CD4-positive, alpha-beta memory T cell (primary cell): ENCODE measurements around the gene CNN2. TPM values are rescaled to one million over a fixed set of nuclear protein-coding genes. Genes with fewer than 3 reads are reported as not detected.

Experiments used
- CTCF ChIA-PET: fragments of 350-600 bp; sonication (Branson Sonifier 250); formaldehyde crosslinking; loops from one replicate; lab custom pipeline; 2021; ENCODE audit warnings: inconsistent platforms; ENCODE audit not compliant: partially characterized antibody; lab: Charles Lee
- POLR2A ChIA-PET: fragments of 350-600 bp; sonication (Branson Sonifier 250); formaldehyde crosslinking; loops from one replicate; lab custom pipeline; 2021; ENCODE audit not compliant: partially characterized antibody; lab: Charles Lee
- DNase-seq, 5 donors: peaks; one replicate each; pipeline versions ENCODE4 v3.0.0 to v3.0.0-alpha.2; 2020 to 2022; ENCODE audit warnings: mixed read lengths in 1 of 5
- H3K27ac ChIP-seq: one replicate; pipeline ENCODE4 v1.7.0; 2013; ENCODE audit warnings: low read depth, low read length
- H3K27me3 ChIP-seq: 2 replicates; pipeline ENCODE4 v1.7.0; 2013; ENCODE audit warnings: mild to moderate bottlenecking, low read length, moderate library complexity; ENCODE audit not compliant: insufficient read depth
- H3K36me3 ChIP-seq: 2 replicates; pipeline ENCODE4 v1.7.0; 2013; ENCODE audit warnings: mild to moderate bottlenecking, low read length, moderate library complexity; ENCODE audit not compliant: insufficient read depth
- H3K4me1 ChIP-seq: 2 replicates; pipeline ENCODE4 v1.7.0; 2013; ENCODE audit warnings: mild to moderate bottlenecking, low read length, moderate library complexity; ENCODE audit not compliant: insufficient read depth
- H3K4me3 ChIP-seq, 2 donors: one replicate each; pipeline ENCODE4 v1.7.0; 2013; ENCODE audit warnings: low read length in 2 of 2, mild to moderate bottlenecking in 1 of 2
- H3K9me3 ChIP-seq, 2 donors: one replicate each; pipeline ENCODE4 v1.7.0; 2013; ENCODE audit warnings: low read length in 2 of 2, control low read depth in 1 of 2; ENCODE audit not compliant: control insufficient read depth in 1 of 2
- H3K27ac Mint-ChIP-seq, 7 donors: one replicate each; pipeline ENCODE4 v1.8.0; 2020 to 2021; ENCODE audit warnings: mixed read lengths in 7 of 7, mild to moderate bottlenecking in 6 of 7, inconsistent platforms in 3 of 7, moderate library complexity in 3 of 7
- H3K27me3 Mint-ChIP-seq, 2 donors: one replicate each; pipeline ENCODE4 v1.8.0; 2020 to 2021; ENCODE audit warnings: mixed read lengths in 2 of 2
- H3K36me3 Mint-ChIP-seq, 2 donors: one replicate each; pipeline ENCODE4 v1.8.0; 2020 to 2021; ENCODE audit warnings: mixed read lengths in 2 of 2, inconsistent platforms in 1 of 2, mild to moderate bottlenecking in 1 of 2
- H3K4me1 Mint-ChIP-seq, 4 donors: one replicate each; pipeline ENCODE4 v1.8.0; 2020 to 2021; ENCODE audit warnings: mixed read lengths in 4 of 4, mild to moderate bottlenecking in 1 of 4
- H3K4me3 Mint-ChIP-seq, 8 donors: one replicate each; pipeline ENCODE4 v1.8.0; 2020 to 2021; ENCODE audit warnings: mixed read lengths in 8 of 8, mild to moderate bottlenecking in 7 of 8, moderate library complexity in 6 of 8, inconsistent platforms in 3 of 8
- H3K9me3 Mint-ChIP-seq, 8 donors: one replicate each; pipeline ENCODE4 v1.8.0; 2020 to 2021; ENCODE audit warnings: mixed read lengths in 8 of 8, mild to moderate bottlenecking in 5 of 8, inconsistent platforms in 3 of 8, moderate library complexity in 1 of 8
- intact Hi-C: fragments of 100-400 bp; cut with micrococcal nuclease; formaldehyde crosslinking; loops from one replicate; pipeline ENCODE4 v1.15.1; 2023
- polyA plus RNA-seq, 2 donors: library from polyadenylated mRNA; unstranded; fragments of 300-500 nt; fragmentation: Illumina TruSeq; gene quantifications; one replicate each; pipeline ENCODE4 v1.2.3, GENCODE V29; 2021
- total RNA-seq, 2 experiments: library from RNA; stranded (reverse); gene quantifications; one replicate each; pipeline ENCODE4 v1.2.3, GENCODE V29; 2021

CNN2 gene
- total and polyA plus RNA-seq, 4 experiments from 2014 or later = 263 to 632 (median 355) TPM

- Histone ChIP-seq H3K9me3 (no peaks in the 10 kb centered on the region), H3K4me1 (peaks cover 19% of the 10 kb centered on the region), H3K36me3 (peaks cover 16% of the 10 kb centered on the region), H3K4me3 (no peak overlapping the region), H3K27ac (no peak overlapping the region), H3K27me3 (no peaks in the 10 kb centered on the region)
- ChIA-PET POLR2A (interaction anchor here (1.2 to 57.1 kb wide), 5 partner anchors 13 to 213 kb away, joined by 4 to 3893 read pairs (median 9); partner anchors contain the start of genes ARHGAP45, GPX4 and POLR2E), CTCF (interaction anchor here (5.1 kb wide), 1 partner anchor 12 kb away, joined by 22 read pairs; no protein-coding TSS in a partner anchor)
- no peak overlapping the region for H3K4me3 Mint-ChIP-seq
- no peak for DNase-seq
- peak overlapping the region in 3 of 7 donors; percentile 70 to 82 (median 80) for H3K27ac Mint-ChIP-seq
- H3K27me3 Mint-ChIP-seq = no peaks in the 10 kb centered on the region
- H3K36me3 Mint-ChIP-seq = peaks cover 11 to 41% of the 10 kb centered on the region in 2 donors
- H3K9me3 Mint-ChIP-seq = peaks cover 0 to 4% (median 0%) of the 10 kb centered on the region in 8 donors
- H3K4me1 Mint-ChIP-seq = peaks cover 18 to 33% (median 26%) of the 10 kb centered on the region in 4 donors
- intact Hi-C loops = no loop called here
Observed at GRCh38 chr19:1053176-1054101, 27.0 kb downstream of the CNN2 start.

- ChIA-PET CTCF (interaction anchor here (5.1 kb wide), 1 partner anchor 11 kb away, joined by 22 read pairs; no protein-coding TSS in a partner anchor), POLR2A (interaction anchor here (0.5 to 57.1 kb wide), 7 partner anchors 14 to 212 kb away, joined by 3 to 3893 read pairs (median 5); partner anchors contain the start of genes ARHGAP45, GPX4 and POLR2E)
- Histone ChIP-seq H3K9me3 (no peaks in the 10 kb centered on the region), H3K4me3 (no peak overlapping the region), H3K4me1 (peaks cover 23% of the 10 kb centered on the region), H3K27me3 (no peaks in the 10 kb centered on the region), H3K27ac (no peak overlapping the region), H3K36me3 (peaks cover 21% of the 10 kb centered on the region)
- Mint-ChIP-seq H3K27me3 (no peaks in the 10 kb centered on the region), H3K9me3 (peaks cover 0 to 4% (median 0%) of the 10 kb centered on the region in 8 donors), H3K4me3 (no peak overlapping the region), H3K36me3 (peaks cover 11 to 42% of the 10 kb centered on the region in 2 donors), H3K27ac (no peak overlapping the region), H3K4me1 (peaks cover 18 to 38% (median 27%) of the 10 kb centered on the region in 4 donors)
- DNase-seq = no peak
- intact Hi-C loops = no loop called here
Observed at GRCh38 chr19:1054102-1055027, 28.0 kb downstream of the CNN2 start.

GRCh38 chr19:1055028-1055425 lies 28.6 kb downstream of the CNN2 start:
- peaks cover 23% of the 10 kb centered on the region for H3K4me1 ChIP-seq
- peaks cover 11 to 42% of the 10 kb centered on the region in 2 donors for H3K36me3 Mint-ChIP-seq
- H3K36me3 ChIP-seq = peaks cover 21% of the 10 kb centered on the region
- H3K4me3 Mint-ChIP-seq = no peak overlapping the region
- ChIA-PET POLR2A (interaction anchor here (0.7 to 57.1 kb wide), 3 partner anchors 15 to 31 kb away, joined by 3 to 3893 read pairs (median 4); partner anchors contain the start of genes ABCA7, ARHGAP45, GPX4 and POLR2E), CTCF (interaction anchor here (5.1 kb wide), 1 partner anchor 10 kb away, joined by 22 read pairs; no protein-coding TSS in a partner anchor)
- no peak overlapping the region for H3K27ac Mint-ChIP-seq
- no peak for DNase-seq
- H3K4me1 Mint-ChIP-seq = peaks cover 18 to 38% (median 27%) of the 10 kb centered on the region in 4 donors
- H3K9me3 Mint-ChIP-seq = peaks cover 0 to 4% (median 0%) of the 10 kb centered on the region in 8 donors
- no peaks in the 10 kb centered on the region for H3K27me3 ChIP-seq
- no peak overlapping the region for H3K4me3 ChIP-seq
- H3K27ac ChIP-seq = no peak overlapping the region
- no peaks in the 10 kb centered on the region for H3K27me3 Mint-ChIP-seq
- H3K9me3 ChIP-seq = no peaks in the 10 kb centered on the region
- intact Hi-C loops = no loop called here

- ChIA-PET POLR2A (interaction anchor here (0.8 to 57.1 kb wide), 8 partner anchors 13 to 138 kb away, joined by 4 to 3893 read pairs (median 10); partner anchors contain the start of genes ABCA7, ARHGAP45, CNN2 and GPX4), CTCF (interaction anchor here (0.7 to 5.1 kb wide), 6 partner anchors 9 to 143 kb away, joined by 3 to 25 read pairs (median 10); partner anchors contain the start of genes ABCA7 and POLR2E)
- H3K4me1 Mint-ChIP-seq = peaks cover 18 to 38% (median 27%) of the 10 kb centered on the region in 4 donors
- peaks cover 11 to 42% of the 10 kb centered on the region in 2 donors for H3K36me3 Mint-ChIP-seq
- Histone ChIP-seq H3K9me3 (no peaks in the 10 kb centered on the region), H3K36me3 (peaks cover 21% of the 10 kb centered on the region), H3K4me3 (no peak overlapping the region), H3K4me1 (peaks cover 23% of the 10 kb centered on the region), H3K27me3 (no peaks in the 10 kb centered on the region), H3K27ac (no peak overlapping the region)
- H3K9me3 Mint-ChIP-seq = peaks cover 0 to 4% (median 0%) of the 10 kb centered on the region in 8 donors
- intact Hi-C loops = no loop called here
- no peaks in the 10 kb centered on the region for H3K27me3 Mint-ChIP-seq
- H3K27ac Mint-ChIP-seq = peak overlapping the region in 2 of 7 donors; percentile 37 to 54
- DNase-seq = no peak
- no peak overlapping the region for H3K4me3 Mint-ChIP-seq
Observed at GRCh38 chr19:1055886-1056620, 29.6 kb downstream of the CNN2 start.

GRCh38 chr19:1057176-1057855 lies 30.9 kb downstream of the CNN2 start:
- H3K9me3 ChIP-seq = no peaks in the 10 kb centered on the region
- H3K27me3 ChIP-seq = no peaks in the 10 kb centered on the region
- H3K36me3 ChIP-seq = peaks cover 21% of the 10 kb centered on the region
- H3K4me3 ChIP-seq = no peak overlapping the region
- peak overlapping the region in 5 of 8 donors; percentile 25 to 74 (median 73) for H3K4me3 Mint-ChIP-seq
- peaks cover 7 to 41% of the 10 kb centered on the region in 2 donors for H3K36me3 Mint-ChIP-seq
- H3K27ac Mint-ChIP-seq = peak overlapping the region; percentile 72 to 97 (median 91)
- peaks cover 23% of the 10 kb centered on the region for H3K4me1 ChIP-seq
- peaks cover 0 to 4% (median 0%) of the 10 kb centered on the region in 8 donors for H3K9me3 Mint-ChIP-seq
- ChIA-PET CTCF (interaction anchor here (0.7 to 2.7 kb wide), 15 partner anchors 9 to 136 kb away, joined by 3 to 25 read pairs (median 5); partner anchors contain the start of genes ABCA7 and ARHGAP45), POLR2A (interaction anchor here (0.7 to 57.1 kb wide), 13 partner anchors 9 to 184 kb away, joined by 3 to 3893 read pairs (median 6); partner anchors contain the start of genes ABCA7, ARHGAP45, ATP5F1D and CNN2)
- H3K4me1 Mint-ChIP-seq = peaks cover 16 to 31% (median 26%) of the 10 kb centered on the region in 4 donors
- intact Hi-C loops = loop anchor here (1.0 kb wide), 2 partner anchors 31 to 132 kb away; no protein-coding TSS in a partner anchor
- no peaks in the 10 kb centered on the region for H3K27me3 Mint-ChIP-seq
- H3K27ac ChIP-seq = no peak overlapping the region
- DNase-seq = peak in 4 of 5 donors; percentile 59 to 63 (median 62)
